Astrocyte of the hippocampus (primary cell): ENCODE results near the gene VPS39.

ENCODE experiments used
- DNase-seq: peaks from one replicate; pipeline ENCODE4 v3.0.0; 2011; ENCODE audit warnings: low read depth, low spot score

The VPS39 gene

DNA sequence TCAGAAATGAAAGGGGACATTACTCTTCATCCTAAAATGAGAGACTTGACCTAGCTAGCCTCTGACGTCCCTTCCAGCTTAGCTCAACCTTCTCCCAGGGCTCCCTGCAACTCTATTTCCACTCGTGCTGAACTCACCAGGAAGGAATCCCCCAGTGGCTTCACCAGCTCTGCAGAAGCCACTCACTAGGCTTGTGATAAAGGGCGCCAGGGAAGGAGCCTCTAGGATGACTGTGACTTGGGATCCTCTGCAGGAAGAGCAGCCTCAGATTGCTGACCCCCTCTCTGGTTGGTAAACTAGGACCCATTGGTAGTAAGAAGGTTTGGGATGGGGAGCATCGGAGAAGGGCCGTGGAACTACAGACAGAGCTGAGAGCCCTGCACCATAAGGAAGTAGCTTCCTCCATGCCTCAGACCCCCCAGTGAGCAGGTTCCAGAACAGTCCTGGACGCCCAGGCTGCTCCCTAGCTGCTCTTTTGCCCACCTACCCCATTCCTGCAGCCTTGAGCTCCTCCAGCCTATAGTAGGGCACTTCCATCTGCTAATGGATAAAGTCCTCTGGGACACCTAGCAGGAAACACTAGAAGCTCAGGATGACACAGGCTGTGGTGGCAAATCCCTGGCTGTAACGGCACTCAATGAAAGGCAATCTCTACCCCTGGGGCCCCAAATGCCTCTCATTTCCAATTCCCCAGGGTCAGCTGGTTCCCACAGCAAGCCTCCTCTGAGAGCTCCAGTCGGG lies 77.7 kb downstream of the VPS39 start:
- no peak for DNase-seq

DNA sequence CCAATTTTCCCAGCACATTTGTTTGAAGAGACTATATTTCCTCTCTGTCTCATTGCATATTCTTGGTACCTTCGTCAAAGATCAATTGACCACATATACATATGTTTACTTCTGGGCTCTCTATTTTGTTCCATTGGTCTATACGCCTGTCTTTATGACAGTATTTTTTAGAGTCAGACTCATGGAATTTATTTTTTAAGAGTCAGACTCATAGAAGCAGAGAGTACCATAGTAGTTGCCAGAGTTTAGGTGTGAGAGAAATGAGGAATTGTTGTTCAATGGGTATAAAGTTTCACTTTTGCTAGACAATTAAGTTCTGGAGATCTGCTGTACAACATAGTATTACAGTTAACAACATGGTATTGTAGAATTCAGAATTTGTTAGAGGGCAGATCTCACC lies 78.7 kb downstream of the VPS39 start:
- no peak for DNase-seq

DNA sequence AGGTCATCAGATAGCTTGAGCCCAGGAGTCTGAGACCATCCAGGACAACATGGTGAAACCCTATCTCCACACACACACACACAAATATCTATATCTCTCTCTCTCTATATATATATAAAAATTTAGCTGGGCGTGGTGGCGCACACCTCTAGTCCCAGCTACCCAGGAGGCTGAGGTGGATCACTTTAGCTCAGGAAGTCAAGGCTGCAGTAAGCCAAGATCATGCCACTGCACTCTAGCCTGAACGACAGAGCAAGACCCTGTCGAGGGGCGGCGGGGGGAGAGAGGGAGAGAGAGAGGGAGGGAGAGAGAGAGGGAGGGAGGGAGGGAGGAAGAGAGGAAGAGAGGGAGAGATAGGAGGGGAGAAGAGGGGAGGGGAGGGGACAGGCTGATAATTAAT lies 79.6 kb downstream of the VPS39 start:
- DNase-seq = no peak

DNA sequence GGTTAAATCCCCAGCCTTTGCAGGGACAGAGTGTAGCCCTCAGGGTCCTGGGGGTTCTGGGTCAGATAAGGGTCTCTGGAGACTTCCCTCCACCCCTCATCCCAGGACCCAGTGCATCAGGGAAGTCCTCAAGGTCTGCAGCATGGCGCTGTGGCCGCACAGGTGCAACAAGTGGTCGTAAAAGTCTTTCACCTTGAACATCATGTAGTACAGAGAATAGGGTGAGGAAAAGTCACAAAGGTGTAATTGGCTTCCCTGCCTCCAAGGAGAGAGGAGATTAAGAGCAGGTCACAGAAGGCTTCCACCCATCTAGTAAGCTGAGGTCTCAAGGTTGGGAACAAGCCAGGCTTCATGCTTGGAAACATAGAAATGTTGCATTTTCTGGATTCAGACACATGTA lies 84.6 kb downstream of the VPS39 start:
- DNase-seq = no peak

DNA sequence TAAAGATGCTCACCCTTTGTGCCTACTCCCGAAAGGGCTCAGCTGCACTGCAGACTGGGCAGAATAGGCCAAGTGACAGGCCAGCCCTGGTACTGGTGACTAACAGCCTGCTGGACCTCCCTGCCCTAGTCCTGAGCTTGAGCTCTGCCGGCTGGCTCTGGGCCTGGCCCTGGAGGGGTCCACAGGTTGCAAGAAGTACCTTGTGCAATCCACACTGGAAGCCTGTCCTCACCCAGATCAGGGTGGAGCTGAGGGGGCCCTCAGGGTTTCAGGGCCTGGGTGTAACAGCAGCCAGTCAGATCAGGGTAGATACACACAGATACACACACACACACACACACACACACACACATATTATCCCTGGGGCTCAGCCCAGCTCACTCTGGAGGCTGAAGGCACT lies 86.4 kb downstream of the VPS39 start:
- DNase-seq = no peak

DNA sequence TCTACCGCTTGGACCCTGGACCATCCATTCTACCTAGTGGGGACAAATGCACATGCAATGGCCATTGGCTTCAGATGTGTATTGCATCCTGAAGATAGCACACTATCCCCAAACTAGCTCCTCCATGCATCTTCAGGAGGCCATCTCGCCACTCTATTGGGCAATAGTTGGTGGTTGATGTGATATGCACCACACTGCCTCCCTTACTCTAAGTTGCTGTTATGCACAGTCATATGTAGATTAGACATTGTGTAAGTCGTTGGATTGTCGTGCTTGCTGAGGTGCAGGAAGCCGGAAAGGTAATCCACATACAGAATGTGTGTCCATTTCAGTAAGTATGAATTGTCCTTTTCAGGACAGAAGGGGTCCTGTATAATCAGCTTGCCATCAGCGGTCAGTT lies 87.1 kb downstream of the VPS39 start:
- no peak for DNase-seq

DNA sequence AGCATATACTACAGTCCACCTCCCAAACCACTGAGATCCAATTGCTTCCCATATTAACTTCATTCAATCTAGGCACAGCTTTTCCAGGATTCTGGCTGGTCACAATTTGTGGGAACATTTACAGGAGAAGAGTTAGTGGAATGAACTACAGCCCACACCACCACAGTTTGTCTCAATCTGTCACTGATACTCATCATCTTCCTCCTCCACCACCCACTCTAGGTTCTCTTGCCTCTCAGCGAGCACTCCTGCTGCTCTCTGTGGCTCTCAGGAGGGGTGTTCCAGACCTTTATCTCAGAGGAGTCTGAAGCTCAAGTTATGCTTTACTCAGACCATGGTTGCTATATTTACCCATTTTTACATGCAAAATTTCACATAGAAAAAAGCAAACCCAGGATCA lies 87.8 kb downstream of the VPS39 start:
- no peak for DNase-seq

DNA sequence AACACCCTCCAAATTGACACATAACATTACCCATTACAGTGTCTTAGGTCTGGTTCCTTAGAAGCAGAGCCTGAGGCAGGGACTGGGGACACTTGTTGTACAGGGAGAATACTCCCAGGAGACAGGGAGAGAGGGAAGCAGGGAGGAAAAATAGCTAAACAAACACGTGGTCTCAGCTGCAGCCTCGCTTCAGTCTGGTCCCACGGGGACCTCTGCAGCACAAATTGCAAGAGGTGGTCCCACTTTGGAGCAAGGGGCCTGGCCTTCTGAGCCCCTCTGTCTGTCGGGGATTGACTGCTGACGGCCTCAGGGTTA lies 88.7 kb downstream of the VPS39 start:
- DNase-seq = no peak

DNA sequence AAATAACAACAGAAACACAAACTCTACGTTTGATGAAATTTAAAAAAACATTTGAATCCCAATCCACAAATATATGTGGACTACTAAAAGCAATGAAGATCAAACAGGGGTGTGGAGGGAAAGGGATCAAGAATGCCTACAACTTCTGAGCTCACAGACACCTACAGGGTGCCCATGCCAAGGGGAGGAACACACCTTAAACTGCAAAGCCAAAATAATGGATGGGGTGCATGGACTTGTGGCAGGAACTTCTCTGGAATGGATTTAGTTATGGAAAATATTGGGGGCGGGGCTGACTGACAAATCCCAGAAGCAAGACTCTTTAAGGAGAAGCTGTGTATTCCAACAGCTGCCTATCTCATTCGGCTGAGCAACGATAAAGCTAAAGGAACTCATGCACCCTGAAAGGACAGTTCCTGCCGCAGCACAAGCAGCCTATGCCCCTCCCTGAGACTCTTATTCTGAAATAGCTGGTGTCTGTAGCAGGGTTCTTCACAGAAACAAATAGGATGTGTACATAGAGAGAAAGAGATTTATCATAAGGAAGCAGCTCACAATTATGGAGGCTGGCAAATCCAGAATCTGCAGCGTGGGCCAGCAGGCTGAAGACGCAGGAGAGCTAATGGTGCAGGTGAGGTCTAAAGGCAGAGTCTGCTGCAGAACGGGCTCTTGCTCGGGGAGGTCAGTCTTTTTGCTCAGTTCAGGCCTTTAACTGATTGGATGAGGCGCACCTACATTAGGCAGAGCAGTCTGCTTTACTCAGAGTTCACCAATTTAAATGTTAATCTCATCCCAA lies 89.3 kb downstream of the VPS39 start:
- no peak for DNase-seq

DNA sequence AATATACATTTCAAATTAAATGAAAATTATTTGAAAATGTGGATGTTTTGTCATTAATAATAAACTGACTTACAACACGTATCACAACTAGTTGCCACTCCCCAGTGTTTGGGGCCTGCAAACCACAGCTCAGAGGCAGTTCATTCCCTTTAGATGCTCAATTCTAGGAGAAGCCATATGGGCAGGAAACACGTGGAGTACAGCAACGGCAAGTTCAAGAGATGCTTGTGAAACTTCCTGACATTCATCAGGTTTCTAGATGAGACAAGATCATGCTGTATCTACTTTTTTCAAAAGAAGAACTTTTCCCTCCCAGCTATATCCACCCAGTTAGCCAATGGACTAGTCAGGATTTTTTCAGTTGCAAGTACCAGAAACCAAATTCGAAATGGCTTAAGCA lies 96.2 kb downstream of the VPS39 start:
- DNase-seq = no peak

DNA sequence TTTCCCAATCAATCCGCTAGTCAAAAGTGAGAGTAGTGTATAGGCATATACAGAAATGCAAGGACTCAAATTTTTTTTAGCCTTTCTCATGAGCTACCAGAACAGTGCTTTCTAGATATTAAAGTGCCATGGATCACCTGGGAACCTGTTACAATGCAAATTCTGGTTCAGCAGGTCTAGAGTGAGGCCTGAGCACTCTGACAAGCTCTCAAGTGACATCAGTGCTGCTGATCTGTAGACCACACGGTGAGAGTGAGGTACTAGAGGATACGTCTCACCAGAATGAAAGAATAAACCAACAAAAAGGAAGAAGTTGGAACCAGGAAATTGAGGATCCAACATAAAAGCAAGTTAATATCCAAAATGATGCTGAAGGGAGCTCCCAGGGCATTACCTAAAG lies 97.7 kb downstream of the VPS39 start:
- no peak for DNase-seq

DNA sequence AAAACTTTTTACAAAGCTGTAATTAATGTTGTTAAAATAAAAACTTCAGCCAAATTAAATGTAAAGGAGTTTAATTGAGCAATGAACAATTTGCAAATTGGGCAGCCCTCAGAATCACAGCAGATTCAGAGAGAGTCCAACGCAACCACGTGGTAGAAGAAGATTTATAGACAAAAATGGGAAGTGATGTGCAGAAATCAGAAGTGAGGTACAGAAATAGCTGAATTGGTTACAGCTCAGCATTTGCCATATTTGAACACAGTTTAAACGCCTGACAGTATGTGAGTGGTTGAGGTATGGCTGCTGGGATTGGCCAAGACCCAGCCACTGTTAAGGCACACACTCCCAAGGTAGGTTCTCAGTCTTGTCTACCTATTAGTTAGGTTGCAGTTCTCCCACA lies 99.3 kb downstream of the VPS39 start:
- no peak for DNase-seq
